ENCODE data around the gene SLC26A11. TPM values are rescaled to one million over a fixed set of nuclear protein-coding genes. Genes with fewer than 3 reads are reported as not detected.

The SLC26A11 gene
- total RNA-seq, 4 donors from 2014 or later = 25.1 to 65.3 (median 31.7) TPM

- intact Hi-C loops (cut with DNase I) = no loop called here
These were observed 36.4 kb upstream of the SLC26A11 start for GRCh38 chr17:80183581-80184422.

GRCh38 chr17:80184423-80184714 is 35.9 kb upstream of the SLC26A11 start:
- 83 to 94% methylated on average over 9 to 10 of the region's 10 CpGs for WGBS, 2 donors
- intact Hi-C loops (cut with DNase I) = no loop called here
- no peaks in the 10 kb centered on the region for H3K27me3 ChIP-seq
- no peak for TF ChIP-seq CTCF (IDR thresholded peaks at IDR 0.05)
- no peak for TF ChIP-seq POLR2A (IDR thresholded peaks at IDR 0.05)
- H3K4me1 ChIP-seq = peaks cover 0 to 7% of the 10 kb centered on the region in 2 donors
- DNase-seq = no peak
- H3K27ac ChIP-seq = no peak overlapping the region
- H3K4me3 ChIP-seq (replicated peaks in 1 of 3) = no peak overlapping the region
- no peaks in the 10 kb centered on the region for H3K9me3 ChIP-seq
- no peaks in the 10 kb centered on the region for H3K36me3 ChIP-seq

More at GRCh38 chr17:80183581-80184422, 36.4 kb upstream of the SLC26A11 start:
- H3K27ac ChIP-seq = no peak overlapping the region
- WGBS, 2 donors = 83 to 90% methylated on average over 24 to 25 of the region's 26 CpGs
- no peaks in the 10 kb centered on the region for H3K36me3 ChIP-seq
- no peaks in the 10 kb centered on the region for H3K27me3 ChIP-seq
- no peak overlapping the region for H3K4me3 ChIP-seq (replicated peaks in 1 of 3)
- peaks cover 0 to 7% of the 10 kb centered on the region in 2 donors for H3K4me1 ChIP-seq
- no peaks in the 10 kb centered on the region for H3K9me3 ChIP-seq
- TF ChIP-seq POLR2A (IDR thresholded peaks at IDR 0.05) (no peak), CTCF (IDR thresholded peaks at IDR 0.05) (no peak)
- DNase-seq = no peak

GRCh38 chr17:80185968-80186367 is 34.3 kb upstream of the SLC26A11 start:
- intact Hi-C loops (cut with DNase I) = no loop called here
- WGBS, 2 donors = 85% methylated on average over 9 of the region's 9 CpGs
- H3K4me1 ChIP-seq = peaks cover 0 to 7% of the 10 kb centered on the region in 2 donors

GRCh38 chr17:80187090-80187489 is 33.1 kb upstream of the SLC26A11 start:
- Histone ChIP-seq H3K9me3 (no peaks in the 10 kb centered on the region), H3K27ac (no peak overlapping the region), H3K27me3 (no peaks in the 10 kb centered on the region), H3K4me3 (replicated peaks in 1 of 3) (no peak overlapping the region), H3K36me3 (no peaks in the 10 kb centered on the region), H3K4me1 (peaks cover 0 to 7% of the 10 kb centered on the region in 2 donors)
- TF ChIP-seq CTCF (IDR thresholded peaks at IDR 0.05) = no peak
- TF ChIP-seq POLR2A (IDR thresholded peaks at IDR 0.05) = no peak
- DNase-seq = no peak
- 79 to 85% methylated on average over 16 of the region's 16 CpGs for WGBS, 2 donors
- intact Hi-C loops (cut with DNase I) = no loop called here

More at GRCh38 chr17:80185968-80186367, 34.3 kb upstream of the SLC26A11 start:
- Histone ChIP-seq H3K9me3 (no peaks in the 10 kb centered on the region), H3K27me3 (no peaks in the 10 kb centered on the region), H3K36me3 (no peaks in the 10 kb centered on the region), H3K4me3 (replicated peaks in 1 of 3) (no peak overlapping the region), H3K27ac (no peak overlapping the region)
- no peak for DNase-seq
- TF ChIP-seq POLR2A (IDR thresholded peaks at IDR 0.05) (no peak), CTCF (IDR thresholded peaks at IDR 0.05) (no peak)

GRCh38 chr17:80187515-80187941 is 32.7 kb upstream of the SLC26A11 start:
- Histone ChIP-seq H3K27me3 (no peaks in the 10 kb centered on the region), H3K4me1 (peaks cover 0 to 7% of the 10 kb centered on the region in 2 donors), H3K36me3 (no peaks in the 10 kb centered on the region), H3K4me3 (replicated peaks in 1 of 3) (no peak overlapping the region), H3K9me3 (no peaks in the 10 kb centered on the region), H3K27ac (no peak overlapping the region)
- no peak for DNase-seq
- TF ChIP-seq CTCF (IDR thresholded peaks at IDR 0.05) (no peak), POLR2A (IDR thresholded peaks at IDR 0.05) (no peak)
- WGBS, 2 donors = 68% methylated on average over 14 to 18 of the region's 18 CpGs
- intact Hi-C loops (cut with DNase I) = no loop called here

All from thyroid gland (tissue), 4 donors.